DMS 273 treated with DMSO at 0.1 percent for 48 hours (cell line): Measurements from ENCODE around the gene DNMBP.

Experiments used
- DNase-seq: peaks from one replicate; lab custom pipeline; 2025; lab: John Stamatoyannopoulos, UW

Gene DNMBP

GRCh38 chr10:99835947-99836346 lies 173.8 kb downstream of the DNMBP start:
- no peak for DNase-seq

GRCh38 chr10:99834410-99834809 lies 175.3 kb downstream of the DNMBP start:
- DNase-seq = no peak

GRCh38 chr10:99832439-99832838 lies 177.3 kb downstream of the DNMBP start:
- DNase-seq = no peak

- DNase-seq = no peak
These were observed 181.3 kb downstream of the DNMBP start for GRCh38 chr10:99828464-99828863.

GRCh38 chr10:99827936-99828335 lies 181.8 kb downstream of the DNMBP start:
- no peak for DNase-seq
